A673 (cell line): ENCODE data around the gene CCDC33. TPM values are rescaled to one million over a fixed set of nuclear protein-coding genes. Genes with fewer than 3 reads are reported as not detected.

ENCODE experiments used
- BruUV-seq: library from RNA; stranded (reverse); fragments of 400-500 nt; replicated peaks from 2 replicates; lab custom pipeline; 2021; lab: Mats Ljungman, UMichigan
- CTCF ChIA-PET: fragments of 300-600 bp; sonication (Branson Sonifier 250); formaldehyde crosslinking; loops from one replicate; lab custom pipeline; 2022; ENCODE audit warnings: antibody characterized with exemption; lab: Charles Lee
- POLR2A ChIA-PET: fragments of 300-600 bp; sonication (Branson Sonifier 250); formaldehyde crosslinking; loops from one replicate; lab custom pipeline; 2022; ENCODE audit warnings: antibody characterized with exemption; ENCODE audit not compliant: low non-redundant PET; lab: Charles Lee
- DNase-seq: peaks from one replicate; pipeline ENCODE4 v3.0.0-alpha.2; 2015; ENCODE audit warnings: low spot score
- H3K27ac ChIP-seq: fragments of 200-600 bp; sonication (generic); 2 replicates; pipeline ENCODE4 v1.5.1; 2016; ENCODE audit warnings: mixed run types, low read depth, mild to moderate bottlenecking, mixed read lengths, antibody characterized with exemption, low read length; ENCODE audit not compliant: poor library complexity, severe bottlenecking
- H3K27me3 ChIP-seq: fragments of 200-600 bp; sonication (generic); replicated peaks from 2 replicates; pipeline ENCODE4 v1.6.1; 2017; ENCODE audit warnings: mixed run types, low read depth, mild to moderate bottlenecking, mixed read lengths, antibody characterized with exemption, low read length; ENCODE audit not compliant: insufficient read depth, poor library complexity
- H3K36me3 ChIP-seq: fragments of 200-600 bp; sonication (generic); 2 replicates; pipeline ENCODE4 v1.6.1; 2016; ENCODE audit warnings: mixed run types, mild to moderate bottlenecking, mixed read lengths, antibody characterized with exemption, low read length; ENCODE audit not compliant: insufficient read depth, poor library complexity, severe bottlenecking
- H3K4me1 ChIP-seq: fragments of 200-600 bp; sonication (generic); 2 replicates; pipeline ENCODE4 v1.6.1; 2017; ENCODE audit warnings: mixed run types, mild to moderate bottlenecking, mixed read lengths, antibody characterized with exemption, low read length; ENCODE audit not compliant: insufficient read depth, poor library complexity, severe bottlenecking
- H3K4me3 ChIP-seq: fragments of 200-600 bp; sonication (generic); 2 replicates; pipeline ENCODE4 v1.5.1; 2016; ENCODE audit warnings: low read depth, mixed run types, mild to moderate bottlenecking, mixed read lengths, low read length; ENCODE audit not compliant: poor library complexity, severe bottlenecking
- H3K9me3 ChIP-seq: fragments of 200-600 bp; sonication (generic); 2 replicates; pipeline ENCODE4 v1.6.1; 2016; ENCODE audit warnings: mixed run types, low read depth, mild to moderate bottlenecking, mixed read lengths, antibody characterized with exemption, low read length; ENCODE audit not compliant: poor library complexity, severe bottlenecking
- CTCF ChIP-seq: fragments of 300-800, 200-600 bp; sonication (generic); conservative IDR thresholded peaks from 2 replicates; pipeline ENCODE4 v1.5.1; 2017; ENCODE audit warnings: low read depth, mild to moderate bottlenecking, antibody characterized with exemption, low read length, moderate library complexity, mixed read lengths
- EZH2 ChIP-seq: fragments of 200-600 bp; sonication (generic); IDR thresholded peaks from 2 replicates; pipeline ENCODE4 v1.6.1; 2017; ENCODE audit warnings: borderline replicate concordance, low read depth, mild to moderate bottlenecking, mixed read lengths, antibody characterized with exemption, low read length; ENCODE audit not compliant: poor library complexity, severe bottlenecking
- intact Hi-C: fragments of 100-400 bp; cut with micrococcal nuclease; formaldehyde crosslinking; loops from one replicate; pipeline ENCODE4 v1.10.0; 2022; ENCODE audit not compliant: unreplicated experiment
- total RNA-seq: library from RNA; stranded (reverse); gene quantifications from 2 replicates; pipeline ENCODE4 v1.2.3, GENCODE V29; 2021

CCDC33 gene
- total RNA-seq, 1 experiment from 2014 or later = not detected

- no TSS peak for BruUV-seq
- DNase-seq = no peak
- intact Hi-C loops = no loop called here
- H3K27me3 ChIP-seq = no peaks in the 10 kb centered on the region
- TF ChIP-seq EZH2 (no peak), CTCF (no peak)
- no peaks in the 10 kb centered on the region for H3K36me3 ChIP-seq
- POLR2A ChIA-PET = no interaction called here
- H3K4me3 ChIP-seq = no peak overlapping the region
- CTCF ChIA-PET = no interaction called here
- no peaks in the 10 kb centered on the region for H3K9me3 ChIP-seq
- H3K27ac ChIP-seq = no peak overlapping the region
- H3K4me1 ChIP-seq = peaks cover 21% of the 10 kb centered on the region
These were observed 41.3 kb upstream of the CCDC33 start for GRCh38 chr15:74194572-74195559.

- no peak overlapping the region for H3K27ac ChIP-seq
- POLR2A ChIA-PET = no interaction called here
- no peak overlapping the region for H3K4me3 ChIP-seq
- no peaks in the 10 kb centered on the region for H3K36me3 ChIP-seq
- H3K9me3 ChIP-seq = no peaks in the 10 kb centered on the region
- BruUV-seq = no TSS peak
- intact Hi-C loops = no loop called here
- TF ChIP-seq EZH2 = no peak
- TF ChIP-seq CTCF = no peak
- peak; percentile 90 for DNase-seq
- peaks cover 31% of the 10 kb centered on the region for H3K4me1 ChIP-seq
- CTCF ChIA-PET = interaction anchor here (1.0 kb wide), 1 partner anchor 73 kb away, joined by 3 read pairs; no protein-coding TSS in a partner anchor
- no peaks in the 10 kb centered on the region for H3K27me3 ChIP-seq
These were observed 40.0 kb upstream of the CCDC33 start for GRCh38 chr15:74196175-74196574.

GRCh38 chr15:74197176-74197965 lies 38.8 kb upstream of the CCDC33 start:
- BruUV-seq = no TSS peak
- Histone ChIP-seq H3K4me1 (peaks cover 41% of the 10 kb centered on the region), H3K27me3 (no peaks in the 10 kb centered on the region), H3K4me3 (no peak overlapping the region), H3K27ac (no peak overlapping the region), H3K9me3 (no peaks in the 10 kb centered on the region), H3K36me3 (no peaks in the 10 kb centered on the region)
- intact Hi-C loops = no loop called here
- no peak for DNase-seq
- POLR2A ChIA-PET = no interaction called here
- CTCF ChIA-PET = no interaction called here
- TF ChIP-seq CTCF (no peak), EZH2 (no peak)
